OCI-LY7 (cell line): ENCODE data around the gene SPATA21. TPM values are rescaled to one million over a fixed set of nuclear protein-coding genes. Genes with fewer than 3 reads are reported as not detected.
"Not testable (repeated sequence)": the region's sequence is repeated elsewhere in the genome, so short reads cannot be mapped to it uniquely, and the experiment has no call there.

Experiments used
- BruUV-seq: library from RNA; stranded (reverse); fragments of 400-500 nt; replicated peaks from 2 replicates; lab custom pipeline; 2021; lab: Mats Ljungman, UMichigan
- CTCF ChIA-PET: fragments of 300-600 bp; sonication (Branson Sonifier 250); formaldehyde crosslinking; loops from one replicate; lab custom pipeline; 2022; ENCODE audit warnings: antibody characterized with exemption; ENCODE audit not compliant: unreplicated experiment; lab: Charles Lee
- POLR2A ChIA-PET: fragments of 300-600 bp; sonication (Branson Sonifier 250); formaldehyde crosslinking; loops from one replicate; lab custom pipeline; 2022; ENCODE audit warnings: antibody characterized with exemption; lab: Charles Lee
- DNase-seq: peaks from one replicate; pipeline ENCODE4 v3.0.0-alpha.2; 2015; ENCODE audit warnings: low spot score
- H2AFZ ChIP-seq: fragments of 200-600 bp; sonication (generic), shearing (Covaris generic); 2 replicates; pipeline ENCODE4 v1.6.1; 2014; ENCODE audit warnings: mild to moderate bottlenecking, antibody characterized with exemption, low read length, moderate library complexity
- H3K27ac ChIP-seq: fragments of 200-600 bp; sonication (generic); 2 replicates; pipeline ENCODE4 v1.5.1; 2014; ENCODE audit warnings: mixed run types, low read depth, mild to moderate bottlenecking, moderate library complexity, low read length, inconsistent platforms; ENCODE audit not compliant: poor library complexity, severe bottlenecking
- H3K36me3 ChIP-seq: fragments of 200-600 bp; sonication (generic); 2 replicates; pipeline ENCODE4 v1.6.1; 2014; ENCODE audit warnings: mild to moderate bottlenecking, antibody characterized with exemption, low read length, moderate library complexity, mixed read lengths; ENCODE audit not compliant: insufficient read depth
- H3K4me1 ChIP-seq: fragments of 200-600 bp; sonication (generic); 2 replicates; pipeline ENCODE4 v1.5.1; 2014; ENCODE audit warnings: mild to moderate bottlenecking, low read length; ENCODE audit not compliant: insufficient read depth, poor library complexity, severe bottlenecking
- H3K4me2 ChIP-seq: fragments of 200-600 bp; sonication (generic); 2 replicates; pipeline ENCODE4 v1.6.1; 2014; ENCODE audit warnings: mild to moderate bottlenecking, low read length
- H3K4me3 ChIP-seq: fragments of 200-600 bp; sonication (generic); 2 replicates; pipeline ENCODE4 v1.5.1; 2014; ENCODE audit warnings: mild to moderate bottlenecking, low read depth, low read length; ENCODE audit not compliant: poor library complexity, severe bottlenecking
- H3K79me2 ChIP-seq: fragments of 200-600 bp; sonication (generic); 2 replicates; pipeline ENCODE4 v1.6.1; 2016; ENCODE audit warnings: low read depth, mild to moderate bottlenecking, low read length, moderate library complexity, mixed read lengths; ENCODE audit not compliant: insufficient read depth
- H3K9me2 ChIP-seq: fragments of 200-600 bp; sonication (generic); 2 replicates; pipeline ENCODE4 v1.6.1; 2016; ENCODE audit warnings: mild to moderate bottlenecking, low read length, mixed read lengths; ENCODE audit not compliant: insufficient read depth
- H3K9me3 ChIP-seq: fragments of 200-600 bp; sonication (generic); 2 replicates; pipeline ENCODE4 v1.6.1; 2014; ENCODE audit warnings: mild to moderate bottlenecking, mixed run types, low read length, mixed read lengths
- H4K20me1 ChIP-seq: fragments of 200-600 bp; sonication (generic); 2 replicates; pipeline ENCODE4 v1.6.1; 2014; ENCODE audit warnings: mild to moderate bottlenecking, antibody characterized with exemption, low read length, moderate library complexity, mixed read lengths; ENCODE audit not compliant: insufficient read depth
- EZH2phosphoT487 ChIP-seq: fragments of 200-600 bp; sonication (generic); IDR thresholded peaks from 2 replicates; pipeline ENCODE4 v1.6.1; 2018; ENCODE audit warnings: low read depth, borderline replicate concordance, mild to moderate bottlenecking, mixed run types, antibody characterized with exemption, low read length, moderate library complexity, mixed read lengths
- intact Hi-C: fragments of 100-400 bp; cut with micrococcal nuclease; formaldehyde crosslinking; loops from one replicate; pipeline ENCODE4 v1.10.0; 2022; ENCODE audit not compliant: unreplicated experiment
- total RNA-seq, 2 experiments: library from RNA; depleted of rRNA in 1 of 2; stranded (reverse); fragments of >200 nt in 1 of 2; shearing (Covaris generic) in 1 of 2; gene quantifications; 2 replicates each; pipeline ENCODE4 v1.2.3, GENCODE V29; 2014 to 2022
- TF ChIP-seq, protein P1 (sequence below): fragments of 200-600 bp; sonication (generic); conservative IDR thresholded peaks from 2 replicates; pipeline ENCODE4 v1.5.1; 2014; ENCODE audit warnings: mild to moderate bottlenecking, antibody characterized with exemption, low read length, moderate library complexity, mixed read lengths

SPATA21 gene
- total RNA-seq, 2 experiments from 2014 or later = 0.40 TPM; not detected in 1

DNA sequence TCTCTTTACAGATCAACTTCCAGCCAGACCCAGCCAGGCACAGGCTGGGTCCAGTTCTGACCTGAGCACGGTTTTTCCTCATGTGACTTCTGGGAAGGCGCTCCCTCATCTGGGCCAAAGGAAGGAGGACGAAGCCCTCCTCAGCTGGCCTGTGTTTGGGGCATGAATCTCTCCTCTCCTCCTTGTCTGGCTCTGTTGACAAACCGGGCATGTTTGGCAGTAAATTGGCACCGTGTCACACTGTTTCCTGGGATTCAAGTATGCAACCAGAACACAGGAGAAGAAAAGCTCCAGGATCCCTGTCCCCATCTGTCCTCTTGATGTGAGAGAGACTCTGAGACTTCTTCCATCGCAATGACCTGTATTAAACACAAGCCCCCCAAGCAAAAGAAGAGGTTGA is 21.6 kb upstream of the SPATA21 start:
- Histone ChIP-seq H3K9me2 (no peaks in the 10 kb centered on the region), H2AFZ (no peak overlapping the region), H3K79me2 (no peaks in the 10 kb centered on the region), H4K20me1 (no peaks in the 10 kb centered on the region), H3K4me1 (no peaks in the 10 kb centered on the region), H3K4me3 (no peak overlapping the region), H3K4me2 (no peak overlapping the region), H3K9me3 (no peaks in the 10 kb centered on the region), H3K27ac (no peak overlapping the region), H3K36me3 (peaks cover 77% of the 10 kb centered on the region)
- DNase-seq = no peak
- BruUV-seq = no TSS peak
- ChIA-PET CTCF (no interaction called here), POLR2A (interaction anchor here (1.4 kb wide), 1 partner anchor 18 kb away, joined by 3 read pairs; the partner anchor contains the start of gene NECAP2)
- no peak for TF ChIP-seq EZH2phosphoT487
- TF ChIP-seq, protein P1, sequence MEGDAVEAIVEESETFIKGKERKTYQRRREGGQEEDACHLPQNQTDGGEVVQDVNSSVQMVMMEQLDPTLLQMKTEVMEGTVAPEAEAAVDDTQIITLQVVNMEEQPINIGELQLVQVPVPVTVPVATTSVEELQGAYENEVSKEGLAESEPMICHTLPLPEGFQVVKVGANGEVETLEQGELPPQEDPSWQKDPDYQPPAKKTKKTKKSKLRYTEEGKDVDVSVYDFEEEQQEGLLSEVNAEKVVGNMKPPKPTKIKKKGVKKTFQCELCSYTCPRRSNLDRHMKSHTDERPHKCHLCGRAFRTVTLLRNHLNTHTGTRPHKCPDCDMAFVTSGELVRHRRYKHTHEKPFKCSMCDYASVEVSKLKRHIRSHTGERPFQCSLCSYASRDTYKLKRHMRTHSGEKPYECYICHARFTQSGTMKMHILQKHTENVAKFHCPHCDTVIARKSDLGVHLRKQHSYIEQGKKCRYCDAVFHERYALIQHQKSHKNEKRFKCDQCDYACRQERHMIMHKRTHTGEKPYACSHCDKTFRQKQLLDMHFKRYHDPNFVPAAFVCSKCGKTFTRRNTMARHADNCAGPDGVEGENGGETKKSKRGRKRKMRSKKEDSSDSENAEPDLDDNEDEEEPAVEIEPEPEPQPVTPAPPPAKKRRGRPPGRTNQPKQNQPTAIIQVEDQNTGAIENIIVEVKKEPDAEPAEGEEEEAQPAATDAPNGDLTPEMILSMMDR = no peak
- intact Hi-C loops = no loop called here

GRCh38 chr1:16456151-16456550 is 18.9 kb upstream of the SPATA21 start:
- H2AFZ ChIP-seq, H3K9me2 ChIP-seq, H3K27ac ChIP-seq, BruUV-seq, H3K4me2 ChIP-seq, CTCF ChIA-PET, DNase-seq, H3K79me2 ChIP-seq, intact Hi-C loops, H4K20me1 ChIP-seq, H3K4me3 ChIP-seq, H3K9me3 ChIP-seq: not testable (repeated sequence)
- peaks cover 94% of the 10 kb centered on the region for H3K36me3 ChIP-seq
- peaks cover 11% of the 10 kb centered on the region for H3K4me1 ChIP-seq
- POLR2A ChIA-PET = interaction anchor here (0.6 kb wide), 1 partner anchor 106 kb away, joined by 4 read pairs; no protein-coding TSS in a partner anchor

DNA sequence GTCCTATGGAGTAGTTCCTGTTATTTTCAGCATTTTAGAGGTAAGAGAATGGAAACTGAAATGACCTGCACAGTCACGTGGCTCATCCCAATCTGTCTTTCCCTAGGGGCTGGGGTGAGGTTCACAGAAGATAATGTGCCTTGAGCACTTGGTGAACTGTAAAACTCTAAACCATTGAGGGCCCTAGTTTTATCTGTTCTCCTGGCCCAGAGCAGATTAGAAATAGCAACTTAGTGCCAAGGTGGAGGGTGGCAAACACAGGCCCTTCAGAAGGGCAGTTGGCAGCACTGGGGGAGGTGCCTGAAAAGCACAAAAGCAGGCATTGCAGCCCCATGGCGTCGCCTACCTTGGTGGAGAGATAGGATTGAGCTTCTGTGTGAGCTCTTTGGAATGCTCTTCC is 17.7 kb upstream of the SPATA21 start:
- H2AFZ ChIP-seq, CTCF ChIA-PET, H4K20me1 ChIP-seq, H3K4me3 ChIP-seq, H3K27ac ChIP-seq, H3K4me2 ChIP-seq, DNase-seq, H3K79me2 ChIP-seq, H3K9me3 ChIP-seq, H3K9me2 ChIP-seq, intact Hi-C loops, POLR2A ChIA-PET, BruUV-seq: not testable (repeated sequence)
- peaks cover 21% of the 10 kb centered on the region for H3K4me1 ChIP-seq
- H3K36me3 ChIP-seq = peaks cover 95% of the 10 kb centered on the region
